Lung (tissue), 12 donors: ENCODE results near the gene KLHDC10. TPM values are rescaled to one million over a fixed set of nuclear protein-coding genes. Genes with fewer than 3 reads are reported as not detected.
"Not testable (repeated sequence)": the region's sequence is repeated elsewhere in the genome, so short reads cannot be mapped to it uniquely, and the experiment has no call there.

Source experiments
- ATAC-seq: fragments of 200-7000 bp; cut with Tn5 transposase; one replicate; pipeline ENCODE4 v1.9.1; 2020; ENCODE audit warnings: moderate number of reproducible peaks; ENCODE audit not compliant: insufficient read depth, low FRiP score
- DNase-seq, 3 donors: peaks; one replicate each; pipeline ENCODE4 v3.0.0-alpha.2; 2013 to 2017
- H3K27ac ChIP-seq, 2 donors: one replicate each; pipeline ENCODE4 v1.5.1; 2013; ENCODE audit warnings: mild to moderate bottlenecking in 2 of 2, moderate library complexity in 2 of 2, control low read depth in 1 of 2, inconsistent platforms in 1 of 2, low read depth in 1 of 2, low read length in 1 of 2
- H3K27me3 ChIP-seq, 3 donors: one replicate each; pipeline ENCODE4 v1.5.1; 2013; ENCODE audit warnings: low read length in 2 of 3; ENCODE audit not compliant: control insufficient read depth in 3 of 3, insufficient read depth in 3 of 3
- H3K36me3 ChIP-seq, 4 donors: one replicate each; pipeline ENCODE4 v1.5.1; 2013; ENCODE audit warnings: low read length in 4 of 4, mild to moderate bottlenecking in 1 of 4, moderate library complexity in 1 of 4; ENCODE audit not compliant: control insufficient read depth in 4 of 4, insufficient read depth in 4 of 4
- H3K4me1 ChIP-seq, 5 donors: one replicate each; pipeline ENCODE4 v1.5.1; 2013; ENCODE audit warnings: low read length in 5 of 5, mild to moderate bottlenecking in 2 of 5, moderate library complexity in 1 of 5; ENCODE audit not compliant: control insufficient read depth in 5 of 5, insufficient read depth in 5 of 5
- H3K4me3 ChIP-seq: one replicate; pipeline ENCODE4 v1.5.1; 2013; ENCODE audit warnings: mild to moderate bottlenecking, control low read depth, moderate library complexity
- H3K9ac ChIP-seq, 2 donors: one replicate each; pipeline ENCODE4 v1.5.1; 2013; ENCODE audit warnings: low read length in 2 of 2, control low read depth in 1 of 2; ENCODE audit not compliant: insufficient read depth in 1 of 2
- H3K9me3 ChIP-seq, 4 donors: one replicate each; pipeline ENCODE4 v1.5.1; 2013; ENCODE audit warnings: low read length in 3 of 4, mild to moderate bottlenecking in 1 of 4, moderate library complexity in 1 of 4; ENCODE audit not compliant: control insufficient read depth in 4 of 4, insufficient read depth in 3 of 4
- WGBS, 2 donors: extraction: QIAGEN DNeasy Blood & Tissue Kit; methylation state at CpG; one replicate each; pipeline ENCODE4 v1.1.7; 2013; 5-methylcytosine and 5-hydroxymethylcytosine counted together
- polyA plus RNA-seq, 2 donors: library from polyadenylated mRNA; stranded (reverse); fragments of 200-250 nt; gene quantifications; one replicate each; pipeline ENCODE4 v1.2.1, GENCODE V29; 2013
- total RNA-seq, 2 donors: library from RNA; depleted of rRNA in 1 of 2; stranded (reverse); fragments of >200 nt in 1 of 2; gene quantifications; one replicate each; pipeline ENCODE4 v1.2.1, GENCODE V29; 2014 to 2021
- TF ChIP-seq, protein P1 (sequence below): IDR thresholded peaks from 2 replicates; pipeline ENCODE4 v1.5.1; 2012; ENCODE audit warnings: mild to moderate bottlenecking; ENCODE audit errors: control extremely low read depth, extremely low read depth
- donor health status: control.
- donor health status: control.
- donor health status: Bipolar disorder and iron deficiency.
- donor health status: healthy.
- donor health status: DM: yes; HTN: yes; CAD: no.

The KLHDC10 gene
- total and polyA plus RNA-seq, 4 donors = 10.4 to 56.9 (median 25.1) TPM

DNA sequence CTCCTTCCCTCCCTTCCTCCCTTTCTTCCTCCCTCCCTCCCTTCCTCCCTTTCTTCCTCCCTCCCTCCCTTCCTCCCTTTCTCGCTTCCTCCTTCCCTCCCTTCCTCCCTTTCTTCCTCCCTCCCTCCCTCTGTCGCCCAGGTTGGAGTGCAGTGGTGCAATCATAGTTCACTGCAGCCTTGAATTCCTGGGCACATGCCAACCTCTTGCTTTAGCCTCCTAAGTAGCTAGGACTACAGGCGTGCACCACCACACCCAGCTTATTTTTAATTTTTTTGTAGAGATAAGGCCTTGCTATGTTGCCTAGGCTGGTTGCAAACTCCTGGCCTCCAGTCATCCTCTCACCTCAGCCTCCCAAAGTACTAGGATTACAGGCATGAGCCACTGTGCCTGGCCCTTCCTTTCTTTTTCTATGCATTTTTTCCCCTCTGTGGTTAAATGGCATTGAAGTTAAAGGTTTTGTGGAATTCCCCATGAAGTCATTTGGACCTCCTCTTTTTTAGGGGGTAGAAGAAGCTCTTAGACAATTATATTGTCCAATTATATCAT is 9.6 kb downstream of the KLHDC10 start:
- Histone ChIP-seq H3K4me1 (peaks cover 0 to 9% (median 8%) of the 10 kb centered on the region in 5 donors), H3K27ac (no peak overlapping the region), H3K9me3 (peaks cover 0 to 3% (median 0%) of the 10 kb centered on the region in 4 donors), H3K9ac (no peak overlapping the region), H3K4me3 (no peak overlapping the region), H3K27me3 (no peaks in the 10 kb centered on the region), H3K36me3 (peaks cover 0 to 4% (median 0%) of the 10 kb centered on the region in 4 donors)
- DNase-seq = no peak
- TF ChIP-seq, protein P1, sequence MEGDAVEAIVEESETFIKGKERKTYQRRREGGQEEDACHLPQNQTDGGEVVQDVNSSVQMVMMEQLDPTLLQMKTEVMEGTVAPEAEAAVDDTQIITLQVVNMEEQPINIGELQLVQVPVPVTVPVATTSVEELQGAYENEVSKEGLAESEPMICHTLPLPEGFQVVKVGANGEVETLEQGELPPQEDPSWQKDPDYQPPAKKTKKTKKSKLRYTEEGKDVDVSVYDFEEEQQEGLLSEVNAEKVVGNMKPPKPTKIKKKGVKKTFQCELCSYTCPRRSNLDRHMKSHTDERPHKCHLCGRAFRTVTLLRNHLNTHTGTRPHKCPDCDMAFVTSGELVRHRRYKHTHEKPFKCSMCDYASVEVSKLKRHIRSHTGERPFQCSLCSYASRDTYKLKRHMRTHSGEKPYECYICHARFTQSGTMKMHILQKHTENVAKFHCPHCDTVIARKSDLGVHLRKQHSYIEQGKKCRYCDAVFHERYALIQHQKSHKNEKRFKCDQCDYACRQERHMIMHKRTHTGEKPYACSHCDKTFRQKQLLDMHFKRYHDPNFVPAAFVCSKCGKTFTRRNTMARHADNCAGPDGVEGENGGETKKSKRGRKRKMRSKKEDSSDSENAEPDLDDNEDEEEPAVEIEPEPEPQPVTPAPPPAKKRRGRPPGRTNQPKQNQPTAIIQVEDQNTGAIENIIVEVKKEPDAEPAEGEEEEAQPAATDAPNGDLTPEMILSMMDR = no peak
- no peak for ATAC-seq
- WGBS, 2 donors = 77 to 79% methylated on average over 3 of the region's 3 CpGs

DNA sequence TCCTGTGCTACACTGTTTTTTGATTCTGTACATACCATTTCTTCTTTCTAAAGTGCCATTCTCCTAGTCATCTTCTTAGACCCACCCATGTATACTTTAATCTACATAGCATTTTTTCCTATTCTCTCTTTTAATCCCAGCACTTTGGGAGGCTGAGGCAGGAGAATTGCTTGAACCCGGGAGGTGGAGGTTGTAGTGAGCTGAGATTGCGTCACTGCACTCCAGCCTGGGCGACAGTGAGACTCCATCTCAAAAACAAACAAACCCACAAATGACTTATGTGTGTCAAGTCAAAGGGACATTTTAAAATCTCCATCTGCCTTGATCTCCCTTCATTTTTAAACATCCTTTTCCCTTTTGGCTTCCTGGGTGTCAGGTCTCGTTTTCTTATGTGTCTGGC is 13.2 kb downstream of the KLHDC10 start:
- not testable (repeated sequence) for H3K27me3 ChIP-seq, ATAC-seq, DNase-seq, H3K36me3 ChIP-seq, H3K9ac ChIP-seq, H3K4me3 ChIP-seq, H3K4me1 ChIP-seq, H3K27ac ChIP-seq, H3K9me3 ChIP-seq
- 75 to 83% methylated on average over 4 of the region's 4 CpGs for WGBS, 2 donors

DNA sequence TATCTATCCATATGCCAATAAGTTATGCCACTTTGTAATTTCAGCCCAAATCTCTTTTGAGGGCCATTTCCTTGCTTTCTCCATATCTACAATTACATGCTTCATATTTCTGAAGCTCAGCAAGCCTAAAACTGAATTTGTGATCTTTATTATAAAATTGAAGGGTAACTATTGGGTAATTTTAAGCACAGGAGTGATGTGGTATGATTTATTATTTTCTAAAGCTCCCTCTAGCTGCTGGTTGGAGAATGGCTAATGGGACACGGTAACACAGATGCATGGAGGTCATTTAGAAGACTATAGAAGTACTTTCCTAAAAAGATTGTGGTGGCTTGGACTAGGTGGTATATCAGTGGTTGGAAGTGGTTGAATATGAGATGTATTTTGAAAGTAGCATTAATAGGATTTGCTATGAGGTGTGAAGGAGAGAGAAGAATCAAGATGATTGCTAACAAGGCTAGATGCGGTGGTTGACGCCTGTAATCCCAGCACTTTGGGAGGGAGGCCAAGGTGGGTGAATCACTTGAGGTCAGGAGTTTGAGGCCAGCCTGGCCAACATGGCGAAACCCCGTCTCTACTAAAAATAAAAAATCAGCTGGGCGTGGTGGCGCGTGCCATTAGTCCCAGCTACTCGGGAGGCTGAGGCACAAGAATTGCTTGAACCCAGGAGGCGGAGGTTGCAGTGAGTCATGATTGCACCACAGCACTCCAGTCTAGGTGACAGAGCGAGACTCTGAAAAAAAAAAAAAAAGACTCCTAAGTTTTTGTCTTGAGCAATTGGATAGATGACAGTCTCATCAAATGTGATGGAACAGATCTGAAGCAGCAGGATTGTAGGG is 13.9 kb downstream of the KLHDC10 start:
- H3K9ac ChIP-seq = no peak overlapping the region
- peaks cover 0 to 6% (median 4%) of the 10 kb centered on the region in 5 donors for H3K4me1 ChIP-seq
- H3K36me3 ChIP-seq = no peaks in the 10 kb centered on the region
- no peak overlapping the region for H3K4me3 ChIP-seq
- 87 to 89% methylated on average over 11 of the region's 11 CpGs for WGBS, 2 donors
- H3K27me3 ChIP-seq = no peaks in the 10 kb centered on the region
- no peak overlapping the region for H3K27ac ChIP-seq
- ATAC-seq (no peak), DNase-seq (no peak)
- peaks cover 0 to 3% (median 0%) of the 10 kb centered on the region in 4 donors for H3K9me3 ChIP-seq
- TF ChIP-seq, protein P1 = no peak

DNA sequence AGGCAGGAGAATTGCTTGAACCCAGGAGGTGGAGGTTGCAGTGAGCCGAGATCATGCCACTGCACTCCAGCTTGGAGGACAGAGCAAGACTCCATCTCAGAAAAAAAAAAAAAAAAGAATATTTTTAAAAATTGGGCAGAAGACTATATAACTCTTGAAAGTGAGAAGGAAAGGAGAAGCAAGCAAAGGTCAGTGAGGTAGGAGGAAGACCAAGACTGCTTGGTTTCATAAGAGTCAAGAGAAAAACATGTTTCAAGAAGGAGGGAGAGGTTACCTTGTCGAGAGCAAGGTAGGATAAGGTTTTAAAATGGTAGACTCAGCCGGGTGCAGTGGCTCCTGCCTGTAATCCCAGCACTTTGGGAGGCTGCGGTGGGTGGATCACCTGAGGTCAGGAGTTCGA is 14.9 kb downstream of the KLHDC10 start:
- not testable (repeated sequence) for H3K36me3 ChIP-seq, H3K27me3 ChIP-seq, H3K9me3 ChIP-seq, ATAC-seq, H3K4me3 ChIP-seq, H3K9ac ChIP-seq, H3K4me1 ChIP-seq, H3K27ac ChIP-seq, DNase-seq
- WGBS, 2 donors = 89 to 90% methylated on average over 5 of the region's 5 CpGs
